DMS53 (cell line): ENCODE data around the gene CDHR5.

Experiments used
- DNase-seq: peaks from one replicate; lab custom pipeline; 2025; lab: John Stamatoyannopoulos, UW

The CDHR5 gene

GRCh38 chr11:645536-645935 is 20.8 kb upstream of the CDHR5 start:
- no peak for DNase-seq

- no peak for DNase-seq
Observed at GRCh38 chr11:643849-644738, 19.3 kb upstream of the CDHR5 start.

GRCh38 chr11:643366-643765 is 18.6 kb upstream of the CDHR5 start:
- peak; percentile 30 for DNase-seq

GRCh38 chr11:641806-642370 is 17.1 kb upstream of the CDHR5 start:
- no peak for DNase-seq

- DNase-seq, result no peak
Observed at GRCh38 chr11:640021-640706, 15.4 kb upstream of the CDHR5 start.

- DNase-seq, result peak; percentile 40
Observed at GRCh38 chr11:639332-639955, 14.7 kb upstream of the CDHR5 start.

GRCh38 chr11:638631-639331 is 14.0 kb upstream of the CDHR5 start:
- DNase-seq, result no peak

- no peak for DNase-seq
Observed at GRCh38 chr11:637593-638521, 13.1 kb upstream of the CDHR5 start.

GRCh38 chr11:637333-637592 is 12.5 kb upstream of the CDHR5 start:
- DNase-seq, result peak; percentile 37

GRCh38 chr11:636511-637332 is 12.0 kb upstream of the CDHR5 start, which contains the start of gene DRD4:
TSS of gene DRD4 (plus strand) at chr11:637269. CDS start at chr11:637305, 36 bp downstream.
- peak; percentile 49 for DNase-seq

- DNase-seq, result peak; percentile 38
Observed at GRCh38 chr11:635945-636510, 11.3 kb upstream of the CDHR5 start.

- peak; percentile 66 for DNase-seq
Observed at GRCh38 chr11:630871-631270, 6.1 kb upstream of the CDHR5 start.

GRCh38 chr11:629237-629583 is 4.5 kb upstream of the CDHR5 start:
- no peak for DNase-seq

GRCh38 chr11:628056-628455 is 3.3 kb upstream of the CDHR5 start:
- no peak for DNase-seq

GRCh38 chr11:627308-627576 is 2.5 kb upstream of the CDHR5 start:
- no peak for DNase-seq

- DNase-seq, result no peak
Observed at GRCh38 chr11:626475-627307, 1.9 kb upstream of the CDHR5 start, which contains the start of gene SCT. TSS of gene SCT (minus strand) at chr11:627181. CDS start at chr11:627143, 38 bp downstream.

GRCh38 chr11:625636-626268 is 997 bp upstream of the CDHR5 start:
- DNase-seq, result no peak

GRCh38 chr11:623999-624704 is 603 bp downstream of the CDHR5 start:
- DNase-seq, result no peak
